ENCODE data around the gene DHCR7. TPM values are rescaled to one million over a fixed set of nuclear protein-coding genes. Genes with fewer than 3 reads are reported as not detected.

Gene DHCR7
- total RNA-seq, 1 donor from 2014 or later: 36.7 TPM

GRCh38 chr11:71393283-71393682, 54.9 kb downstream of the DHCR7 start:
- H3K36me3 ChIP-seq: no peaks in the 10 kb centered on the region
- H3K4me1 Mint-ChIP-seq: peaks cover 6% of the 10 kb centered on the region

GRCh38 chr11:71391796-71392195, 56.4 kb downstream of the DHCR7 start:
- H3K4me3 Mint-ChIP-seq: no peak overlapping the region
- no peaks in the 10 kb centered on the region for H4K20me1 ChIP-seq (ENCODE audit: low read depth)
- no peak overlapping the region for H3K4me2 ChIP-seq
- no peaks in the 10 kb centered on the region for H3K36me3 Mint-ChIP-seq
- H3K27me3 ChIP-seq: peaks cover 18% of the 10 kb centered on the region
- peaks cover 6% of the 10 kb centered on the region for H3K4me1 Mint-ChIP-seq
- TF ChIP-seq EZH2 (IDR thresholded peaks at IDR 0.05) (no peak), EZH2phosphoT487 (IDR thresholded peaks at IDR 0.05) (no peak)
- TF ChIP-seq, protein P1, sequence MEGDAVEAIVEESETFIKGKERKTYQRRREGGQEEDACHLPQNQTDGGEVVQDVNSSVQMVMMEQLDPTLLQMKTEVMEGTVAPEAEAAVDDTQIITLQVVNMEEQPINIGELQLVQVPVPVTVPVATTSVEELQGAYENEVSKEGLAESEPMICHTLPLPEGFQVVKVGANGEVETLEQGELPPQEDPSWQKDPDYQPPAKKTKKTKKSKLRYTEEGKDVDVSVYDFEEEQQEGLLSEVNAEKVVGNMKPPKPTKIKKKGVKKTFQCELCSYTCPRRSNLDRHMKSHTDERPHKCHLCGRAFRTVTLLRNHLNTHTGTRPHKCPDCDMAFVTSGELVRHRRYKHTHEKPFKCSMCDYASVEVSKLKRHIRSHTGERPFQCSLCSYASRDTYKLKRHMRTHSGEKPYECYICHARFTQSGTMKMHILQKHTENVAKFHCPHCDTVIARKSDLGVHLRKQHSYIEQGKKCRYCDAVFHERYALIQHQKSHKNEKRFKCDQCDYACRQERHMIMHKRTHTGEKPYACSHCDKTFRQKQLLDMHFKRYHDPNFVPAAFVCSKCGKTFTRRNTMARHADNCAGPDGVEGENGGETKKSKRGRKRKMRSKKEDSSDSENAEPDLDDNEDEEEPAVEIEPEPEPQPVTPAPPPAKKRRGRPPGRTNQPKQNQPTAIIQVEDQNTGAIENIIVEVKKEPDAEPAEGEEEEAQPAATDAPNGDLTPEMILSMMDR (IDR thresholded peaks at IDR 0.05): no peak
- H3K27ac Mint-ChIP-seq: no peak overlapping the region
- no peak overlapping the region for H2AFZ ChIP-seq (replicated peaks)
- H3K4me3 ChIP-seq: no peak overlapping the region
- no peaks in the 10 kb centered on the region for H3K36me3 ChIP-seq
- H3K27ac ChIP-seq: no peak overlapping the region
- H3K27me3 Mint-ChIP-seq (ENCODE audit: insufficient read depth, low read depth): peaks cover 11% of the 10 kb centered on the region
- no peak overlapping the region for H3K9ac ChIP-seq
- peaks cover 4% of the 10 kb centered on the region for H3K4me1 ChIP-seq
- H3K9me3 Mint-ChIP-seq: peaks cover 11% of the 10 kb centered on the region
- no peak for DNase-seq (ENCODE audit: low spot score)
- no peaks in the 10 kb centered on the region for H3K79me2 ChIP-seq (ENCODE audit: low read depth)
- no peaks in the 10 kb centered on the region for H3K9me3 ChIP-seq (ENCODE audit: low read depth)
- no peaks in the 10 kb centered on the region for H3F3A ChIP-seq (ENCODE audit: low read depth)

More at GRCh38 chr11:71393283-71393682, 54.9 kb downstream of the DHCR7 start:
- Mint-ChIP-seq H3K27ac (no peak overlapping the region), H3K27me3 (ENCODE audit: insufficient read depth, low read depth) (peaks cover 10% of the 10 kb centered on the region), H3K36me3 (no peaks in the 10 kb centered on the region), H3K9me3 (peaks cover 2% of the 10 kb centered on the region), H3K4me3 (no peak overlapping the region)
- Histone ChIP-seq H3K79me2 (ENCODE audit: low read depth) (no peaks in the 10 kb centered on the region), H3K27me3 (peaks cover 18% of the 10 kb centered on the region), H4K20me1 (ENCODE audit: low read depth) (no peaks in the 10 kb centered on the region), H3F3A (ENCODE audit: low read depth) (no peaks in the 10 kb centered on the region), H3K4me2 (no peak overlapping the region), H3K27ac (no peak overlapping the region), H3K4me3 (no peak overlapping the region), H3K9me3 (ENCODE audit: low read depth) (no peaks in the 10 kb centered on the region), H3K9ac (no peak overlapping the region), H3K4me1 (peaks cover 4% of the 10 kb centered on the region), H2AFZ (replicated peaks) (no peak overlapping the region)
- TF ChIP-seq, protein P1 (IDR thresholded peaks at IDR 0.05): no peak
- TF ChIP-seq EZH2phosphoT487 (IDR thresholded peaks at IDR 0.05): no peak
- TF ChIP-seq EZH2 (IDR thresholded peaks at IDR 0.05): no peak
- no peak for DNase-seq (ENCODE audit: low spot score)

GRCh38 chr11:71391352-71391751, 56.8 kb downstream of the DHCR7 start:
- no peaks in the 10 kb centered on the region for H3K36me3 Mint-ChIP-seq
- no peak overlapping the region for H3K4me3 Mint-ChIP-seq
- H3K4me1 ChIP-seq: peaks cover 4% of the 10 kb centered on the region
- no peaks in the 10 kb centered on the region for H3F3A ChIP-seq (ENCODE audit: low read depth)
- no peak for DNase-seq (ENCODE audit: low spot score)
- no peaks in the 10 kb centered on the region for H3K36me3 ChIP-seq
- no peaks in the 10 kb centered on the region for H3K9me3 ChIP-seq (ENCODE audit: low read depth)
- peaks cover 11% of the 10 kb centered on the region for H3K27me3 Mint-ChIP-seq (ENCODE audit: insufficient read depth, low read depth)
- H2AFZ ChIP-seq (replicated peaks): no peak overlapping the region
- no peaks in the 10 kb centered on the region for H3K79me2 ChIP-seq (ENCODE audit: low read depth)
- H3K9ac ChIP-seq: no peak overlapping the region
- no peaks in the 10 kb centered on the region for H4K20me1 ChIP-seq (ENCODE audit: low read depth)
- H3K4me3 ChIP-seq: no peak overlapping the region
- H3K27ac Mint-ChIP-seq: no peak overlapping the region
- no peak for TF ChIP-seq EZH2 (IDR thresholded peaks at IDR 0.05)
- TF ChIP-seq, protein P1 (IDR thresholded peaks at IDR 0.05): no peak
- TF ChIP-seq EZH2phosphoT487 (IDR thresholded peaks at IDR 0.05): no peak
- peaks cover 6% of the 10 kb centered on the region for H3K4me1 Mint-ChIP-seq
- H3K27ac ChIP-seq: no peak overlapping the region
- peaks cover 11% of the 10 kb centered on the region for H3K9me3 Mint-ChIP-seq
- no peak overlapping the region for H3K4me2 ChIP-seq
- H3K27me3 ChIP-seq: peaks cover 18% of the 10 kb centered on the region
